GM12891 (cell line): ENCODE results near the gene ZNF862.

Experiments used
- PAX5 ChIP-seq: IDR thresholded peaks from 2 replicates; pipeline ENCODE4 v1.6.1; 2011; ENCODE audit warnings: low read length, moderate library complexity, mild to moderate bottlenecking; ENCODE audit not compliant: insufficient read depth, severe bottlenecking
- POLR2A ChIP-seq: IDR thresholded peaks from 2 replicates; pipeline ENCODE4 v1.6.1; 2011; ENCODE audit warnings: low read depth, low read length, control low read depth
- POLR2AphosphoS5 ChIP-seq: IDR thresholded peaks from 2 replicates; pipeline ENCODE4 v1.6.1; 2011; ENCODE audit warnings: low read depth, low read length, control low read depth
- POU2F2 ChIP-seq: IDR thresholded peaks from 2 replicates; pipeline ENCODE4 v1.6.1; 2011; ENCODE audit warnings: low read depth, mild to moderate bottlenecking, control low read depth, low read length, moderate library complexity
- SPI1 ChIP-seq: IDR thresholded peaks from 2 replicates; pipeline ENCODE4 v1.6.1; 2011; ENCODE audit warnings: low read depth, low read length, control low read depth
- TAF1 ChIP-seq: IDR thresholded peaks from 2 replicates; pipeline ENCODE4 v1.6.1; 2011; ENCODE audit warnings: low read depth, low read length, control low read depth

GRCh38 chr7:149824301-149824741 is 13.9 kb upstream of the ZNF862 start:
- TF ChIP-seq POLR2A, result no peak
- TF ChIP-seq POLR2AphosphoS5, result no peak
- TF ChIP-seq SPI1, result no peak
- TF ChIP-seq TAF1, result no peak
- no peak for TF ChIP-seq PAX5
- no peak for TF ChIP-seq POU2F2
